K562 (cell line): ENCODE data around the gene MAPK4. TPM values are rescaled to one million over a fixed set of nuclear protein-coding genes. Genes with fewer than 3 reads are reported as not detected.

ENCODE experiments used
- ATAC-seq: fragments of 200-7000 bp; cut with Tn5 transposase; 3 replicates; pipeline ENCODE4 v1.9.1; 2020; ENCODE audit warnings: moderate library complexity
- BruUV-seq: library from RNA; stranded (reverse); fragments of 400-500 nt; replicated peaks from 2 replicates; lab custom pipeline; 2021; lab: Mats Ljungman, UMichigan
- CTCF ChIA-PET: fragments of 300-600 bp; formaldehyde crosslinking; extraction: SDS; loops from one replicate; lab custom pipeline; 2021; ENCODE audit warnings: low intra/inter-chr PET ratio; lab: Yijun Ruan, JAX
- POLR2A ChIA-PET: fragments of 300-600, 350-650 bp; sonication (Branson Sonifier 250); formaldehyde crosslinking; extraction: SDS; loops from one replicate; lab custom pipeline; 2021; ENCODE audit warnings: antibody characterized with exemption, inconsistent platforms; lab: Yijun Ruan, JAX
- DNase-seq, 4 experiments: peaks; one replicate each; pipeline versions ENCODE4 v3.0.0 to v3.0.0-alpha.2; 2011 to 2018; ENCODE audit warnings: low spot score in 3 of 4, mixed read lengths in 3 of 4; ENCODE audit errors: extremely low read depth in 1 of 4
- FAIRE-seq: peaks from 2 replicates; lab custom pipeline; 2011; peaks lifted over from hg19 to GRCh38; lab: Jason Lieb, UNC
- H2AFZ ChIP-seq: 2 replicates; pipeline ENCODE4 v1.6.0; 2011; ENCODE audit warnings: low read depth, low read length, control low read depth, inconsistent platforms
- H3K27ac ChIP-seq: fragments of 200-600 bp; 3 replicates; pipeline ENCODE4 v1.8.0; 2011; ENCODE audit warnings: low read depth, mild to moderate bottlenecking, control low read depth, inconsistent platforms, low read length, moderate library complexity, mixed read lengths; ENCODE audit errors: extremely low read depth
- H3K27me3 ChIP-seq, 2 experiments: fragments of 300-600 bp in 1 of 2; 2 replicates in 1 of 2; 3 replicates in 1 of 2; pipeline versions ENCODE4 v1.6.0 to v1.8.0; 2011; ENCODE audit warnings: inconsistent platforms in 2 of 2, low read length in 2 of 2, mild to moderate bottlenecking in 1 of 2, mixed read lengths in 1 of 2, moderate library complexity in 1 of 2; ENCODE audit not compliant: control insufficient read depth in 2 of 2, insufficient read depth in 2 of 2
- H3K36me3 ChIP-seq: fragments of 300-600 bp; 3 replicates; pipeline ENCODE4 v1.8.0; 2011; ENCODE audit warnings: mild to moderate bottlenecking, low read length, inconsistent platforms; ENCODE audit not compliant: control insufficient read depth, insufficient read depth
- H3K4me1 ChIP-seq, 2 experiments: fragments of 200-600 bp in 1 of 2; replicated peaks in 1 of 2; 2 replicates in 1 of 2; 3 replicates in 1 of 2; pipeline versions ENCODE4 v1.5.1 to v1.8.0; 2011; ENCODE audit warnings: inconsistent platforms in 2 of 2, low read length in 2 of 2, mild to moderate bottlenecking in 1 of 2, mixed read lengths in 1 of 2, moderate library complexity in 1 of 2; ENCODE audit not compliant: control insufficient read depth in 2 of 2, insufficient read depth in 2 of 2
- H3K4me2 ChIP-seq: 2 replicates; pipeline ENCODE4 v1.6.1; 2011; ENCODE audit warnings: low read length, control low read depth, inconsistent platforms, mixed read lengths; ENCODE audit not compliant: insufficient read depth
- H3K4me3 ChIP-seq: fragments of 200-600 bp; sonication (generic), shearing (Covaris generic); 2 replicates; pipeline ENCODE4 v1.5.1; 2016; ENCODE audit warnings: control low read depth, inconsistent platforms
- H3K79me2 ChIP-seq: fragments of 200-600 bp; 3 replicates; pipeline ENCODE4 v1.8.0; 2011; ENCODE audit warnings: low read length, inconsistent platforms; ENCODE audit not compliant: control insufficient read depth, insufficient read depth
- H3K9ac ChIP-seq, 2 experiments: 2 replicates each; pipeline versions ENCODE4 v1.6.0 to v1.6.1; 2011; ENCODE audit warnings: low read depth in 2 of 2, low read length in 2 of 2, control low read depth in 1 of 2, inconsistent platforms in 1 of 2, mild to moderate bottlenecking in 1 of 2, mixed read lengths in 1 of 2; ENCODE audit not compliant: insufficient read depth in 1 of 2
- H3K9me1 ChIP-seq: one replicate; pipeline ENCODE4 v1.6.0; 2011; ENCODE audit warnings: inconsistent platforms, mild to moderate bottlenecking, low read length, moderate library complexity; ENCODE audit not compliant: control insufficient read depth, insufficient read depth
- H3K9me3 ChIP-seq: replicated peaks from 2 replicates; pipeline ENCODE4 v1.5.1; 2011; ENCODE audit warnings: low read depth, low read length, inconsistent platforms; ENCODE audit not compliant: control insufficient read depth, insufficient read depth
- H4K20me1 ChIP-seq: replicated peaks from 2 replicates; pipeline ENCODE4 v1.6.1; 2011; ENCODE audit warnings: low read length, inconsistent platforms, mixed read lengths; ENCODE audit not compliant: control insufficient read depth, insufficient read depth
- BCOR ChIP-seq: fragments of 450-650 bp; IDR thresholded peaks from 2 replicates; pipeline ENCODE4 v1.6.1; 2016
- CBX3 ChIP-seq, 2 experiments: IDR thresholded peaks; 1 replicate in 1 of 2; 2 replicates in 1 of 2; pipeline ENCODE4 v1.6.1; 2012; ENCODE audit warnings: inconsistent platforms in 2 of 2, low read length in 2 of 2, borderline replicate concordance in 1 of 2, control low read depth in 1 of 2
- LARP7 ChIP-seq: fragments of 450-650 bp; IDR thresholded peaks from 2 replicates; pipeline ENCODE4 v1.6.1; 2016
- LEF1 ChIP-seq: fragments of 450-650 bp; IDR thresholded peaks from 2 replicates; pipeline ENCODE4 v1.6.1; 2016; ENCODE audit warnings: mild to moderate bottlenecking
- MYC ChIP-seq, 2 experiments: fragments of 250-450 bp in 1 of 2; sonication (Bioruptor Pico) in 1 of 2; IDR thresholded peaks; 2 replicates each; pipeline versions ENCODE4 v1.5.1 to v1.6.1; 2012 to 2021; ENCODE audit warnings: low read depth in 2 of 2, borderline replicate concordance in 1 of 2, improper control_type of control experiment in 1 of 2, low read length in 1 of 2, mild to moderate bottlenecking in 1 of 2, moderate library complexity in 1 of 2
- RCOR1 ChIP-seq, 2 experiments: IDR thresholded peaks; 2 replicates each; pipeline ENCODE4 v1.6.1; 2012; ENCODE audit warnings: low read depth in 2 of 2, low read length in 2 of 2, borderline replicate concordance in 1 of 2, improper control_type of control experiment in 1 of 2
- SLC30A9 ChIP-seq: fragments of 250-450 bp; sonication (Bioruptor Pico); IDR thresholded peaks from 2 replicates; pipeline ENCODE4 v1.8.0; 2022; ENCODE audit warnings: mild to moderate bottlenecking, moderate library complexity
- TEAD1 ChIP-seq, 2 experiments: fragments of 450-650 bp in 1 of 2; sonication (generic) in 1 of 2; formaldehyde crosslinking; IDR thresholded peaks; 2 replicates each; pipeline versions ENCODE4 v1.4.0 to v1.8.0; 2020 to 2022; ENCODE audit warnings: mild to moderate bottlenecking in 2 of 2, missing genetic modification reagents in 1 of 2
- ZNF124 ChIP-seq: sonication (generic); formaldehyde crosslinking; IDR thresholded peaks from 2 replicates; pipeline ENCODE4 v1.8.1; 2022; ENCODE audit warnings: missing genetic modification reagents
- ZNF609 ChIP-seq: sonication (generic); formaldehyde crosslinking; IDR thresholded peaks from 2 replicates; pipeline ENCODE4 v1.8.1; 2023; ENCODE audit warnings: missing genetic modification reagents, mild to moderate bottlenecking, borderline replicate concordance
- WGBS: fragments of 100-300 bp; shearing (Covaris generic); methylation state at CpG from one replicate; pipeline ENCODE4 v1.1.6; 2016; ENCODE audit warnings: low coverage, mixed read lengths; ENCODE audit not compliant: insufficient coverage; ENCODE audit errors: missing lambda C conversion rate; 5-methylcytosine and 5-hydroxymethylcytosine counted together
- in situ Hi-C: fragments of 300-500 bp; cut with MboI; formaldehyde crosslinking; loops from 4 replicates; pipeline ENCODE4 v1.15.0; 2018; ENCODE audit warnings: inconsistent platforms, mixed read lengths
- intact Hi-C: fragments of 100-400 bp; cut with micrococcal nuclease; formaldehyde crosslinking; loops from 2 replicates; pipeline ENCODE4 v1.14.2; 2022
- polyA plus RNA-seq, 8 experiments: library from polyadenylated mRNA; depleted of rRNA in 4 of 8; stranded (reverse) in 5 of 8; unstranded in 3 of 8; fragments of >200 nt; fragmentation: Nextera tagmentation in 2 of 8; fragmentation: Illumina TruSeq in 1 of 8; extraction: Ambion mirVana in 2 of 8; extraction: Trizol in 1 of 8; gene quantifications; 2 replicates each; pipeline versions ENCODE4 v1.2.1 to v1.2.3, GENCODE V29; 2011 to 2014; ENCODE audit warnings: inconsistent platforms in 1 of 8, missing spikeins in 1 of 8
- total RNA-seq, 7 experiments: library from RNA; depleted of rRNA in 6 of 7; stranded (reverse); fragments of >200 nt in 6 of 7; fragmentation: Illumina TruSeq in 2 of 7; extraction: Trizol in 2 of 7; gene quantifications; 2 replicates each; pipeline versions ENCODE4 v1.2.1 to v1.2.3, GENCODE V29; 2011 to 2021; ENCODE audit warnings: low replicate concordance in 1 of 7
- TF ChIP-seq, protein P1 (sequence below), 2 experiments: IDR thresholded peaks in 1 of 2; conservative IDR thresholded peaks in 1 of 2; 2 replicates each; pipeline ENCODE4 v1.6.1; 2016; ENCODE audit warnings: low read depth in 2 of 2, mild to moderate bottlenecking in 1 of 2, missing compliant biosample characterization in 1 of 2, missing genetic modification characterization in 1 of 2, moderate library complexity in 1 of 2
- TF ChIP-seq, protein P2 (sequence below): IDR thresholded peaks from 2 replicates; pipeline ENCODE4 v1.6.1; 2011; ENCODE audit warnings: borderline replicate concordance, low read depth, mild to moderate bottlenecking, moderate library complexity, low read length; ENCODE audit not compliant: insufficient read depth, poor library complexity, severe bottlenecking

The MAPK4 gene
- total and polyA plus RNA-seq, 9 of the 15 experiments (the other 6 are each of a cell fraction or from before 2014, with no cell fraction given), result not detected

- DNase-seq (no peak), ATAC-seq (no peak), FAIRE-seq (no peak)
- Histone ChIP-seq H3K36me3 (no peaks in the 10 kb centered on the region), H3K9ac (no peak overlapping the region), H3K27ac (no peak overlapping the region), H3K27me3 (peaks cover 0 to 9% of the 10 kb centered on the region in 2 experiments; a peak in 1 of 5 replicates), H3K4me3 (no peak overlapping the region), H3K4me2 (no peak overlapping the region), H3K4me1 (no peaks in the 10 kb centered on the region), H4K20me1 (no peaks in the 10 kb centered on the region), H3K9me1 (no peaks in the 10 kb centered on the region), H2AFZ (no peak overlapping the region), H3K9me3 (no peaks in the 10 kb centered on the region), H3K79me2 (no peaks in the 10 kb centered on the region)
- no TSS peak for BruUV-seq
- 4% methylated on average over 4 of the region's 5 CpGs for WGBS
- POLR2A ChIA-PET, result no interaction called here
- intact Hi-C loops, result no loop called here
- CTCF ChIA-PET, result no interaction called here
- in situ Hi-C loops, result no loop called here
- TF ChIP-seq LARP7, result no peak
- TF ChIP-seq CBX3 (IDR thresholded peaks at IDR 0.05; ENCODE audit: borderline replicate concordance in 1 of 2, low read length in 2 of 2), result no peak
- TF ChIP-seq ZNF609 (CRISPR knock-in tag), result no peak
- TF ChIP-seq, protein P1, sequence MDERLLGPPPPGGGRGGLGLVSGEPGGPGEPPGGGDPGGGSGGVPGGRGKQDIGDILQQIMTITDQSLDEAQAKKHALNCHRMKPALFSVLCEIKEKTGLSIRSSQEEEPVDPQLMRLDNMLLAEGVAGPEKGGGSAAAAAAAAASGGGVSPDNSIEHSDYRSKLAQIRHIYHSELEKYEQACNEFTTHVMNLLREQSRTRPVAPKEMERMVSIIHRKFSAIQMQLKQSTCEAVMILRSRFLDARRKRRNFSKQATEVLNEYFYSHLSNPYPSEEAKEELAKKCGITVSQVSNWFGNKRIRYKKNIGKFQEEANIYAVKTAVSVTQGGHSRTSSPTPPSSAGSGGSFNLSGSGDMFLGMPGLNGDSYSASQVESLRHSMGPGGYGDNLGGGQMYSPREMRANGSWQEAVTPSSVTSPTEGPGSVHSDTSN (CRISPR knock-in tag; IDR thresholded peaks at IDR 0.05; ENCODE audit: low read depth), result no peak
- TF ChIP-seq, protein P1 (tag; conservative IDR thresholded peaks at IDR 0.05; ENCODE audit: low read depth), result no peak
- TF ChIP-seq ZNF124, result no peak
- no peak for TF ChIP-seq MYC (IDR thresholded peaks at IDR 0.05; ENCODE audit: low read depth, low read length)
- TF ChIP-seq MYC (CRISPR knock-in tag; IDR thresholded peaks at IDR 0.05; ENCODE audit: borderline replicate concordance, low read depth), result no peak
- no peak for TF ChIP-seq SLC30A9 (CRISPR knock-in tag)
- TF ChIP-seq BCOR, result no peak
- TF ChIP-seq, protein P2, sequence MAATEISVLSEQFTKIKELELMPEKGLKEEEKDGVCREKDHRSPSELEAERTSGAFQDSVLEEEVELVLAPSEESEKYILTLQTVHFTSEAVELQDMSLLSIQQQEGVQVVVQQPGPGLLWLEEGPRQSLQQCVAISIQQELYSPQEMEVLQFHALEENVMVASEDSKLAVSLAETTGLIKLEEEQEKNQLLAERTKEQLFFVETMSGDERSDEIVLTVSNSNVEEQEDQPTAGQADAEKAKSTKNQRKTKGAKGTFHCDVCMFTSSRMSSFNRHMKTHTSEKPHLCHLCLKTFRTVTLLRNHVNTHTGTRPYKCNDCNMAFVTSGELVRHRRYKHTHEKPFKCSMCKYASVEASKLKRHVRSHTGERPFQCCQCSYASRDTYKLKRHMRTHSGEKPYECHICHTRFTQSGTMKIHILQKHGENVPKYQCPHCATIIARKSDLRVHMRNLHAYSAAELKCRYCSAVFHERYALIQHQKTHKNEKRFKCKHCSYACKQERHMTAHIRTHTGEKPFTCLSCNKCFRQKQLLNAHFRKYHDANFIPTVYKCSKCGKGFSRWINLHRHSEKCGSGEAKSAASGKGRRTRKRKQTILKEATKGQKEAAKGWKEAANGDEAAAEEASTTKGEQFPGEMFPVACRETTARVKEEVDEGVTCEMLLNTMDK, result no peak
- TF ChIP-seq RCOR1 (IDR thresholded peaks at IDR 0.05; ENCODE audit: borderline replicate concordance in 1 of 2, low read depth in 2 of 2, low read length in 2 of 2), result no peak
- TF ChIP-seq TEAD1 (CRISPR knock-in tag; IDR thresholded peaks at IDR 0.05), result no peak
- TF ChIP-seq LEF1, result no peak
These were observed 186.1 kb downstream of the MAPK4 start for GRCh38 chr18:50745945-50746344.
